Colon (tissue), 2 donors: ENCODE measurements around the gene RYR1.
"Not testable (repeated sequence)": the region's sequence is repeated elsewhere in the genome, so short reads cannot be mapped to it uniquely, and the experiment has no call there.

Experiments
- FAIRE-seq: peaks from 2 replicates; lab custom pipeline; 2012; peaks lifted over from hg19 to GRCh38; lab: Jason Lieb, UNC
- donor health status: control.
- donor health status: control.

The RYR1 gene

DNA sequence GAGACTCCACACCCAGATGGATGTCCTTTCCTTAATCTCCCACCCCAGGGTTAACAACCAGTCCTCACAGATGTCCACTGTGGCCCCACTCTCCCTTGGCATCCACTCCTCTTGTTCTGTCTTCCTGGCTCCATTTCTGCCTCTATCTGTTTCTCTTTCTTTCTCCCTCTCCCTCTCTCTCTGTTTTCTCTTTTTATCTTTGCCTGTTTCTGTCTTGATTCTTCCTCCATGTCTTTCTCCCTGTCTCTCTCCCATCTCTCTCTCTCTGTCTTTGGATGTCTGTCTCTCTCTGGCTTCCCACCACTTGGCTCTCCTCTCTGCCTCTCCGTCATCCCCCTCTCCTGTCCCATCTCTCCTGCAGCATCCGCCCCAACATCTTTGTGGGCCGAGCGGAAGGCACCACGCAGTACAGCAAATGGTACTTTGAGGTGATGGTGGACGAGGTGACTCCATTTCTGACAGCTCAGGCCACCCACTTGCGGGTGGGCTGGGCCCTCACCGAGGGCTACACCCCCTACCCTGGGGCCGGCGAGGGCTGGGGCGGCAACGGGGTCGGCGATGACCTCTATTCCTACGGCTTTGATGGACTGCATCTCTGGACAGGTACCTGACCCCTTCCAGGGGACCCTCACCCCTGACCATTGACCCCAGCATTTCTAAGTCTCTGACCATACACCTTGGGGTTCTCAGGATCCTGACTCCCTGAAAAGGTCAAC lies 24.4 kb downstream of the RYR1 start:
- FAIRE-seq = no peak

DNA sequence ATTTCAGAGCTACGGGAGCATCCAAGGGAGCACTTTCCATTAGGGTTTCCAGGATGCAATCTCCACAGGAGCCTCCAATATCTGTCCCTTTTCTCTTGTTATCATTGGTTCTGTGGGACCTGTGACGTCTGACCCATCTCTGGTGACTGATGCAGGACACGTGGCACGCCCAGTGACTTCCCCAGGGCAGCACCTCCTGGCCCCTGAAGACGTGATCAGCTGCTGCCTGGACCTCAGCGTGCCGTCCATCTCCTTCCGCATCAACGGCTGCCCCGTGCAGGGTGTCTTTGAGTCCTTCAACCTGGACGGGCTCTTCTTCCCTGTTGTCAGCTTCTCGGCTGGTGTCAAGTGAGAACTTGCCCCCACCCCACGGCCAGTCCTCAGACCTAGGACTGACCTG lies 25.5 kb downstream of the RYR1 start:
- FAIRE-seq = no peak

DNA sequence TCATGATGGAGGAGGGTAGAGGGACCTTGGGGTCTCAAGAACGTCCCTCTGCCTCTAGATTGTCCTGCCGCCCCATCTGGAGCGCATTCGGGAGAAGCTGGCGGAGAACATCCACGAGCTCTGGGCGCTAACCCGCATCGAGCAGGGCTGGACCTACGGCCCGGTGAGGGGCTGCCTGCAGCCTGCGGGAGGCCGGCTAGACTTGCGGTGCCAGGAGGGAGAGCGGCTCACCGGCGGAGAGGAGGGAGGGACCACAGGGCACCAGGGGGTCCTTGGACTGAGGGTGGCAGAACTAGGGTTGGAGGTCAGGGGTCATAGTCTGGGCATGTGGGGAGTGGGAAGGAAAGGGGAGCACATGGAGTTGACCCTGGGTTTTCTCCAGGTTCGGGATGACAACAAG lies 29.9 kb downstream of the RYR1 start:
- FAIRE-seq = no peak

DNA sequence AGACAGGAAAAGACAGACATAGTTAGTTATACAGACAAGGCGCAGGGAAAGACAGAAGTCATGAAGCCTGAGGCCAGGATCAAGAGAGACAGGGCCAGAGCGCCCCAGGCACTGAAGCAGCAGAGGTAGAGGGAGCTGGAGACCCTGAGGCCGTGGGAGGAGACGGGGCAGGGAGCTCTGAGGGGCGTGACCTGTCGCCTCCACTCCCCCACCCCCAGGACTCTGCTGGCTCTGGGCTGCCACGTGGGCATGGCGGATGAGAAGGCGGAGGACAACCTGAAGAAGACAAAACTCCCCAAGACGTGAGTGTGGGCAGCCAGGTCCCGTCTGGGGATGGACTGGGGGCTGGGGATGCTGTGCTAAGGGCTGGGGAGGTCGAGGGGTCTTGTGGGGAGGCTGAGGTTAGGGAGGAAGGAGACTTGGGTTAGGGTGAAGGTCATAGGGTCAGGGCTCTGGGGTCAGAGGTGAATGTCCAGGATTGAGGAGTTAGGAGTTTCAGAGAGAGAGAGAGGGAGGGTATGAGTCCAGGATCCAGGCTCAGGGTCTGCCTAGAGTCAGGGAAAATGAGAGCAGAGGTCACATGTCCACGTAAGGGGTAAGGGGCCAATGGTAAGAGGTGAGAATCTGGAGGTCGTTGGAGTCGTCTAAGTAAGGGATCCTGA lies 31.1 kb downstream of the RYR1 start:
- FAIRE-seq = no peak

DNA sequence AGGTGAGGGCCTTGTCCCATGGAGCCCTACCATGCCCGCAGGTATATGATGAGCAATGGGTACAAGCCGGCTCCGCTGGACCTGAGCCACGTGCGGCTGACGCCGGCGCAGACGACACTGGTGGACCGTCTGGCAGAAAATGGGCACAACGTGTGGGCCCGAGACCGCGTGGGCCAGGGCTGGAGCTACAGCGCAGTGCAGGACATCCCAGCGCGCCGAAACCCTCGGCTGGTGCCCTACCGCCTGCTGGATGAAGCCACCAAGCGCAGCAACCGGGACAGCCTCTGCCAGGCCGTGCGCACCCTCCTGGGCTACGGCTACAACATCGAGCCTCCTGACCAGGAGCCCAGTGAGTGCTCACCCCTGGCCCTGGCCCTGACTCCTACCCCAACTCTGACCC lies 32.6 kb downstream of the RYR1 start:
- FAIRE-seq = no peak

DNA sequence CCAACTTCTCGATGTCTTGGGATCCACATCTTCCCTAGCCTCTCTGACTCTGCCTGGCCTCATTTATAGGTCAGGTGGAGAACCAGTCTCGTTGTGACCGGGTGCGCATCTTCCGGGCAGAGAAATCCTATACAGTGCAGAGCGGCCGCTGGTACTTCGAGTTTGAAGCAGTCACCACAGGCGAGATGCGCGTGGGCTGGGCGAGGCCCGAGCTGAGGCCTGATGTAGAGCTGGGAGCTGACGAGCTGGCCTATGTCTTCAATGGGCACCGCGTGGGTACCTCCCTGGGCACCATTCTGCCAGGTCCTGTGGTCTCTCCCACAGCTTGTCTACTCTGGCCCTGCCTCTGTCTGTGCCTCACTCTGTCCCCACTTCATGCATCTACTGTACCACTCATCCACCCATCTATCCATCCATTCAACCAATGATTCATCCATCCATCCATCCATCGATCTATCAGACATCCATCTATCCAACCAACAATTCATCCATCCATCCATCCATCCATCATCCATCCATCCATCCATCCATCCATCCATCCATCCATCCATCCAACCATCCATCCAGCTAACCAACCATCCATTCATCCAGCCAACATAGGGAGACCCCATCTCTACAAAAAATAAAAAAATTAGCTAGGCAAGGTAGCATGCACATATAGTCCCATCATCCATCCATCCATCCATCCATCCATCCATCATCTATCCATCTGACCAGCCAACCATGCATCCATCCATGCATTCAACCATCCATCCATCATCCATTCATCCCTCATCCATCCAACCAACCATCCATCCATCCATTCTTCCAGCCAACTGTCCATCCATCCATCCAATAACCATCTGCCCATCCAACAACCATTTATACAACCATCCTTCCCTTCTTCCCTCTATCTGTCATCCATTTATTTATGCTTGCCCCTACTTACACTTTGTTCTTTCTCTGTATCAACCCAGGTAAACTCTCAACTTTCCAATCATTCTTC lies 34.3 kb downstream of the RYR1 start:
- no peak for FAIRE-seq

DNA sequence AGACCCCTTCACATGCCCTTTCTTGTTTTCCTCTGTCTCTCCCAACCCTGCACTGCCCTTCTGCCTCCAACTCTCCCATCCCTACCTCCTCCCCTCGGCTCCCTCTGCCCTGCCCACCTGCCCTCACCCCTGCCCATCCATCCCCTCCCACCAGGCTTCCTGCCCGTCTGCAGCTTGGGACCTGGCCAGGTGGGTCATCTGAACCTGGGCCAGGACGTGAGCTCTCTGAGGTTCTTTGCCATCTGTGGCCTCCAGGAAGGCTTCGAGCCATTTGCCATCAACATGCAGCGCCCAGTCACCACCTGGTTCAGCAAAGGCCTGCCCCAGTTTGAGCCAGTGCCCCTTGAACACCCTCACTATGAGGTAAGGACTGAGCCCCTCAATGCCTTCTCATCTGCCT lies 35.7 kb downstream of the RYR1 start:
- no peak for FAIRE-seq

DNA sequence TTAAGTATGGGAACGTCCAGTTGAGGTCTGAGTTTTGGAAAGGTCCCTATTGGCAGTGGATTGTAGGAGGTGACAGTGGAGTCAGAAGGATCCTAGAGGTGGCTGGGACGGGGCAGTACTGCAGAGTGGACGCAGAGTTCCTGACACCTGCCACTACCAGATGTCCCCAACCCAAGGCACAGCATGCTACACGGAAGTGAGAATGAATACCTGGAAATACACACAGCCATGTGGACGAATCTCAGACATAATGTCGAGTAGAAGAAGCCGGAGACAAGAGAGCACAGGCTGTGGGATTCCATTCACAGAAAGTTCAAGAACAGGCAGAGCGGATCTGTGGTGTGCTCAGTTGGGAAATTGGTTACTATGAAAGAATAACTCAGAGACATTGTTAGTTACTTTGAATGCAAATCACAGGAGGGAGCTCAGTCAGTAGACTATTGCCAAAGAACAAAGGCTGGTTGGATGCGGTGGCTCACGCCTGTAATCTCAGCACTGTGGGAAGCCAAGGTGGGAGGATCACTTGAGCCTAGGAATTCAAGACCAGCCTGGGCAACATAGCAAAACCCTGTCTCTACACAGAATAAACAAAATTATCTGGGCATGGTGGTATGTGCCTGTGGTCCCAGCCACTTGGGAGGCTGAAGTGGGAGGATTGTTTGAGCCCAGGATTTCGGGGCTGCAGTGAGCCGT lies 37.4 kb downstream of the RYR1 start:
- no peak for FAIRE-seq

DNA sequence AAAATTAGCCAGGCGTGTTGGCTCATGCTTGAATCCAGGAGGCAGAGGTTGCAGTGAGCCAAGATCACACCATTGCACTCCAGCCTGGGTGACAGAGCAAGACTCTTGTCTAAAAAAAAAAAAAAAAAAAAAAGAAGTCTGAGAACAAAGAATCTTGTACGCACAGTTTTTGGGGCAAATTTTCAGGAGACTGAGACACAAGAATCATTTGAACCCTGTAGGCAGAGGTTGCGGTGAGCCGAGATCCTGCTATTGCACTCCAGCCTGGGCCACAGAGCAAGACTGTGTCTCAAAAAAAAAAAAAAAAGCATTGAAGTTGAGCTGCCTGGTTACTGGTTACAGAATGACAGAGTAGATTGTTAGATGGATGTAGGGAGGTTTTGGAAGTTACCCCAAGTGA lies 39.2 kb downstream of the RYR1 start:
- not testable (repeated sequence) for FAIRE-seq

DNA sequence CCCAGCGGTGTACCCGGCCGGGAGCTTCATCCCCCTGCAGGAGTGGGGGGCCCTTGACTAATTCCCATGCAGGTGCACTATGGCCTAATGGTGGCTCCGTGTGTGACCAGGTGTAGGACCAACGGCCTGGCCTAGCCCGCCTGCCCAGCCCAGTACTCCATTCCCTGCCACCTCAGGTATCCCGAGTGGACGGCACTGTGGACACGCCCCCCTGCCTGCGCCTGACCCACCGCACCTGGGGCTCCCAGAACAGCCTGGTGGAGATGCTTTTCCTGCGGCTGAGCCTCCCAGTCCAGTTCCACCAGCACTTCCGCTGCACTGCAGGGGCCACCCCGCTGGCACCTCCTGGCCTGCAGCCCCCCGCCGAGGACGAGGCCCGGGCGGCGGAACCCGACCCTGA lies 39.7 kb downstream of the RYR1 start:
- no peak for FAIRE-seq

DNA sequence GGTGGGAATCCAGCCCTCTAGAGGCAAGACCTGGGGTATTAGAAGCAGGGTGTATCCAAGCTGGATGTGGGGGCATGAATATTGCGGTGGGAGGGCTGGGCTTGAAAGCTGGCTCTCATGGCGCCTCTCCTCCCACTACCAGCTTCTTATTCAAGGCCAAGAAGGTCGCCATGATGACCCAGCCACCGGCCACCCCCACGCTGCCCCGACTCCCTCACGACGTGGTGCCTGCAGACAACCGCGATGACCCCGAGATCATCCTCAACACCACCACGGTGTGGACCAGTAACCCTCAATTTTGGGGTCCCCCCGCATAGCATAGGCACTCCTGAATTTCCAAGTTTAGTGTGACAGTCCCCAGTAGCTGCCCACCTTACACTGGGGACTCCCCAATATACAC lies 41.7 kb downstream of the RYR1 start:
- no peak for FAIRE-seq

DNA sequence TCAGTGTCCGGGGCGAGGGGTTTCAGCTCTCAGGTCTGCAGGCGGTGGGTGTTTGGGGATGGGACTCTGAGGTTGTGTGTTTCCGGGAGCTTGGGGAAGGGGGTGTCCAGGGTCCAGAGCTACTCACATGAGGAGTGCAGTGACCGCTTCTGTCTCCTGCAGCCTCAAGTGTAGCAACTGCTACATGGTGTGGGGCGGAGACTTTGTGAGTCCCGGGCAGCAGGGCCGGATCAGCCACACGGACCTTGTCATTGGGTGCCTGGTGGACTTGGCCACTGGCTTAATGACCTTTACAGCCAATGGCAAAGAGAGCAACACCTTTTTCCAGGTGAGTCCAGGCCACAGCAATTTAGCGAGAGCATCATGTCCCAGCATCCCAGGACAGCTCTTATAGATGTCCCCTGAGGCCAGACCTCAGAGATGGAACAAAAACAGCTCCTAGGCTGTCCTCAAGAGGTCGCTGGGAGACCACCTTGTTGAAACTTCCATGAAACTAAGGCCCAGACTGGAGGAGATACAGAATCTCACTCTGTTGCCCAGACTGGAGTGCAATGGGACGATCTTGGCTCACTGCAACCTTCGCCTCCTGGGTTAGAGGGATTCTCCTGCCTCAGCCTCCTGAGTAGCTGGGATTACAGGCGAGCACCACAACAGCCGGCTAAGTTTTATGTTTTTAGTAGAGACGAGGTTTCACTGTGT lies 44.9 kb downstream of the RYR1 start:
- FAIRE-seq = no peak

DNA sequence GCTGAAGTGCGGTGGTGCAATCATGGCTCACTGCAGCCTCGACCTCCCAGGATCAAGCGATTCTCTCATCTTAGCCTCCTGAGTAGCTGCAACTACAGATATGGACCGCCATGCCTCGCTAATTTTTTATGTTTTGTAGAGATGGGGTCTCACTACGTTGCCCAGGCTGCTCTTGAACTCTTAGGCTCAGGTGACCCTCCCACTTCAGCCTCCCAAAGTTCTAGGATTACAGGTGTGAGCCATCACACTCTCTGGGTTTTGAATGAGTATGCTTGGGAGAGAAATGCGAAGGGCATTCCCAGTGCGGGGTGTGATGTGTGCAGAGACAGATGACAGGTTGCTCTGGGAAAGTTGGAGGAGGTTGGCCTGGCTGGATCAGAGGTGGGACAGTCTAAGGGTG lies 49.0 kb downstream of the RYR1 start:
- no peak for FAIRE-seq

DNA sequence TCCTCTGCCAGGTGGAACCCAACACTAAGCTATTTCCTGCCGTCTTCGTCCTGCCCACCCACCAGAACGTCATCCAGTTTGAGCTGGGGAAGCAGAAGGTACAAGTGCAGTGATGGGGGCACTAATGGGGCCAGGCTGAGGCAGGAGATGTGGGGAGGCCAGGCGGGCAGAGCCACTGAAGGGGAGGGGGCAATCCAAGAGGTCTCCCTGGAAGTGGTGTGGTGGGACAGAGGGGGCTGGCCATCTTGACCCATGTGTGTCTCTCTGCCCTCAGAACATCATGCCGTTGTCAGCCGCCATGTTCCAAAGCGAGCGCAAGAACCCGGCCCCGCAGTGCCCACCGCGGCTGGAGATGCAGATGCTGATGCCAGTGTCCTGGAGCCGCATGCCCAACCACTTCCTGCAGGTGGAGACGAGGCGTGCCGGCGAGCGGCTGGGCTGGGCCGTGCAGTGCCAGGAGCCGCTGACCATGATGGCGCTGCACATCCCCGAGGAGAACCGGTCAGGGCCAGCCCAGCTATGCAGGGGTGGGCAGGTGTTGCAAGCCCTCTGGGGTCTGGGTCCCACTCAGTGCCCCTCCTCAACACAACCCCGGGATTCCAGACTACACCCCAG lies 49.6 kb downstream of the RYR1 start:
- no peak for FAIRE-seq

DNA sequence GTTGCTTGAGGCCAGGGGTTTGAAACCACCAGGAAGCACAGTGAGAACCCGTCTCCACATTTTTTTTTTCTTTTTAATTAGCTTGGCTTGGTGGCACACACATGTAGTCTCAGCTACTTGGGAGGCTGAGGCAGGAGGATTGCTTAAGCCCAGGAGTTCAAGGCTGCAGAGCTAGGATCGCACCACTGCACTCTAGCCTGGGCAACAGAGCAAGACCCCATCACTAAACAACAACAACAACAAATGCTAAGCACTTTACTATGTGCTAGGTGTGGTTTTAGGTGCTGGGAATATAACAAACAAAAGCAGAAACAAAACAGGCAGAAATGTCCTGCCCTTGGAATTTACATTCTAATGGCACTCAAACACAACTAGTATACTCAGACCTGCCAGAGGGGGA lies 51.3 kb downstream of the RYR1 start:
- FAIRE-seq = no peak

DNA sequence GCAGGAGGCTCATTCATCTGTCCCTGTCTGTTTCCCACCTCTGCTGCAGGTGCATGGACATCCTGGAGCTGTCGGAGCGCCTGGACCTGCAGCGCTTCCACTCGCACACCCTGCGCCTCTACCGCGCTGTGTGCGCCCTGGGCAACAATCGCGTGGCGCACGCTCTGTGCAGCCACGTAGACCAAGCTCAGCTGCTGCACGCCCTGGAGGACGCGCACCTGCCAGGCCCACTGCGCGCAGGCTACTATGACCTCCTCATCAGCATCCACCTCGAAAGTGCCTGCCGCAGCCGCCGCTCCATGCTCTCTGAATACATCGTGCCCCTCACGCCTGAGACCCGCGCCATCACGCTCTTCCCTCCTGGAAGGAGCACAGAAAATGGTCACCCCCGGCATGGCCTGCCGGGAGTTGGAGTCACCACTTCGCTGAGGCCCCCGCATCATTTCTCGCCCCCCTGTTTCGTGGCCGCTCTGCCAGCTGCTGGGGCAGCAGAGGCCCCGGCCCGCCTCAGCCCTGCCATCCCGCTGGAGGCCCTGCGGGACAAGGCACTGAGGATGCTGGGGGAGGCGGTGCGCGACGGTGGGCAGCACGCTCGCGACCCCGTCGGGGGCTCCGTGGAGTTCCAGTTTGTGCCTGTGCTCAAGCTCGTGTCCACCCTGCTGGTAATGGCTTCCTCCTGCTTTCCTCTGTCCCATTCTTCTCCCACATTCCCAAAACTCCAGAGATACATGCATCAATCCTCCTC lies 52.2 kb downstream of the RYR1 start:
- no peak for FAIRE-seq

DNA sequence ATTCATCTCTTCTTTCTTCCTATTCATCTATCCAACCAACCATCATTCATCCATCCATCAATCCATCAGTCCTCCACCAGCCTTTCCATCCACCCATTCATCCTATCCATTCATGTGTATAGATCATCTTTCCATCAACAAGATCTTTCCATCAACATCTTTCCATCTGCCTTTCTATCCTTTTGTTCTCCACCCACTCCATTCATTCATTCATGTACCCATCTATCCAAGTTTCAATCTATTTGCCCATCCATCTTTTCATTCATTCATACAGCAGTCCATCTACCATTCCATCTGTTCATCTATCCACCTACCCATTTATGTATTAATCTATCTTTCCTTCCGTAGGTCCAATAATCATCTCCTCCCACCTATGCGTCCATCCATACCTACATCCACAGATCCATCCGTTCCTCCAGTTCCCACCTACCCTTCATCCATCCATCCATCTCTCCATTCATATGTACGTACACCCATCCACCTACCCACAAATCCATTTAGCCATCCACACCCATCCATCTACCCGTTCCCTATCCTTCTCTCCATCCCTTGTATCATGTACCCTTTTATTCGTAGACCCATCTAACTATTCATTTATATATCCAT lies 53.3 kb downstream of the RYR1 start:
- no peak for FAIRE-seq

DNA sequence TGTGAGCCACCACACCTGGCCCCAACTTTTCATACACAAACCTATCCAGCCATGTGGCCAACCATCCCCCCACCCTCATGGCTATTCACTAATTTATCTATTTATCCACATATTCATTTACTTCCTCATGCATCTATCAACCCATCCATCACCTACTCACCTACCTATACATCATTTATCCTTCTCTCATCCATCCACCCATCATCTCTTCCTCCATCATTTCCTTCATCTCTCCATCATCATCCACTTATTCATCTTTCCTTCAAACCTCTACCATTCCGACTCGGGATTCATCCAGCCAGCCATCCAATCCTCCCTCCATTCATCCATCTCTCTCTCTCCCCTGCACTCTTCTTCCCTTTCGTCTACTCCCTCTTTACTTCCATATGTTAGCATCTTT lies 54.6 kb downstream of the RYR1 start:
- FAIRE-seq = no peak

DNA sequence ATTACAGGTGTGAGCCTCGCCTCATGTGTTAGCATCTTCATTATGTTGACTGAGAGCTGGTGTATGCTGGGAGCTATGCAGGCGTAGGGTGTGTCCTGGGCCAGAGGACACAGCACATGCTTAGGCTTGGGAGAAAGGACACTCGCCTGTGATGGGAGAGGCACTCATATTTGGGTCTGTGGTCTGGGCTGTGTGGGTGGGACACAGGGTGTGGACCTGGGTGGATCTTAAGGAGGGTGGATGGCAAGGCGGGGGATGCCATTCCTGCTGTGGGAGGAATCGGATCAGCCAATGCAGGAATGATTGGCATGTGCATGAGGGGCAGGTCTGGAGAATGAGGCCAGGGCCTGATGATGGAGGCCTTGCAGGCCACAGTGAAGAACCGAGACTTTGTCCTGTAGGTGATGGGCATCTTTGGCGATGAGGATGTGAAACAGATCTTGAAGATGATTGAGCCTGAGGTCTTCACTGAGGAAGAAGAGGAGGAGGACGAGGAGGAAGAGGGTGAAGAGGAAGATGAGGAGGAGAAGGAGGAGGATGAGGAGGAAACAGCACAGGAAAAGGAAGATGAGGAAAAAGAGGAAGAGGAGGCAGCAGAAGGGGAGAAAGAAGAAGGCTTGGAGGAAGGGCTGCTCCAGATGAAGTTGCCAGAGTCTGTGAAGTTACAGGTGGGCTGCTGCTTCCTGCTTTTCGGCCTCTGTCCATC lies 55.4 kb downstream of the RYR1 start:
- no peak for FAIRE-seq
